Thyroid gland (tissue), 4 donors: Measurements from ENCODE around the gene RIT2.

Source experiments
- POLR2A ChIP-seq, 2 donors: fragments of 450-650 bp; IDR thresholded peaks; one replicate each; pipeline ENCODE4 v1.6.1; 2017; ENCODE audit warnings: antibody characterized with exemption in 2 of 2, mild to moderate bottlenecking in 2 of 2, moderate library complexity in 1 of 2
- TF ChIP-seq, protein P1 (sequence below), 6 experiments: fragments of 200-600 bp in 3 of 6; fragments of 450-650 bp in 3 of 6; sonication (generic) in 3 of 6; IDR thresholded peaks; one replicate each; pipeline ENCODE4 v1.5.1; 2016 to 2019; ENCODE audit warnings: antibody characterized with exemption in 6 of 6, mild to moderate bottlenecking in 2 of 6, inconsistent platforms in 1 of 6, moderate library complexity in 1 of 6

DNA sequence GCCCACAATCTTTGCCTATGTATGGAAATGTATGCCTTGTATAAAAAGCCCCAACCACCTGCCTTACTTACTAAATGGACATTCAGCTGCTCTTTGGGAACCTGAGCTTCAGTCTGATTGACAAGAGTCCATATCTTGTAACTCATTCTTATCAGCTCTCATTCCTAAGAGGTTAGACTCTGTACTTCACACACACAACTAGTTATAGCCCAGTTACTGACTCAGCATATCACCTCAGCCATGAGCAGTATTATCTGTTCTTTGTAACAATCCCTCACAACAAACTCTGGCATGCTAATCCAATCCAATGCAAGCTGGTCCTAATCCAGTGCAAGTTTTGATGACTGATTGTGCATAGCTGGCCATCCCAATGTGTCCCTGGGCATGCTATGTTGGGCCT is 250.6 kb downstream of the RIT2 start:
- TF ChIP-seq, protein P1, sequence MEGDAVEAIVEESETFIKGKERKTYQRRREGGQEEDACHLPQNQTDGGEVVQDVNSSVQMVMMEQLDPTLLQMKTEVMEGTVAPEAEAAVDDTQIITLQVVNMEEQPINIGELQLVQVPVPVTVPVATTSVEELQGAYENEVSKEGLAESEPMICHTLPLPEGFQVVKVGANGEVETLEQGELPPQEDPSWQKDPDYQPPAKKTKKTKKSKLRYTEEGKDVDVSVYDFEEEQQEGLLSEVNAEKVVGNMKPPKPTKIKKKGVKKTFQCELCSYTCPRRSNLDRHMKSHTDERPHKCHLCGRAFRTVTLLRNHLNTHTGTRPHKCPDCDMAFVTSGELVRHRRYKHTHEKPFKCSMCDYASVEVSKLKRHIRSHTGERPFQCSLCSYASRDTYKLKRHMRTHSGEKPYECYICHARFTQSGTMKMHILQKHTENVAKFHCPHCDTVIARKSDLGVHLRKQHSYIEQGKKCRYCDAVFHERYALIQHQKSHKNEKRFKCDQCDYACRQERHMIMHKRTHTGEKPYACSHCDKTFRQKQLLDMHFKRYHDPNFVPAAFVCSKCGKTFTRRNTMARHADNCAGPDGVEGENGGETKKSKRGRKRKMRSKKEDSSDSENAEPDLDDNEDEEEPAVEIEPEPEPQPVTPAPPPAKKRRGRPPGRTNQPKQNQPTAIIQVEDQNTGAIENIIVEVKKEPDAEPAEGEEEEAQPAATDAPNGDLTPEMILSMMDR (IDR thresholded peaks at IDR 0.05) = no peak
- TF ChIP-seq POLR2A (IDR thresholded peaks at IDR 0.05) = no peak
